ENCODE results near the gene ECEL1.
"Not testable (repeated sequence)": the region's sequence is repeated elsewhere in the genome, so short reads cannot be mapped to it uniquely, and the experiment has no call there.

ECEL1 gene

DNA sequence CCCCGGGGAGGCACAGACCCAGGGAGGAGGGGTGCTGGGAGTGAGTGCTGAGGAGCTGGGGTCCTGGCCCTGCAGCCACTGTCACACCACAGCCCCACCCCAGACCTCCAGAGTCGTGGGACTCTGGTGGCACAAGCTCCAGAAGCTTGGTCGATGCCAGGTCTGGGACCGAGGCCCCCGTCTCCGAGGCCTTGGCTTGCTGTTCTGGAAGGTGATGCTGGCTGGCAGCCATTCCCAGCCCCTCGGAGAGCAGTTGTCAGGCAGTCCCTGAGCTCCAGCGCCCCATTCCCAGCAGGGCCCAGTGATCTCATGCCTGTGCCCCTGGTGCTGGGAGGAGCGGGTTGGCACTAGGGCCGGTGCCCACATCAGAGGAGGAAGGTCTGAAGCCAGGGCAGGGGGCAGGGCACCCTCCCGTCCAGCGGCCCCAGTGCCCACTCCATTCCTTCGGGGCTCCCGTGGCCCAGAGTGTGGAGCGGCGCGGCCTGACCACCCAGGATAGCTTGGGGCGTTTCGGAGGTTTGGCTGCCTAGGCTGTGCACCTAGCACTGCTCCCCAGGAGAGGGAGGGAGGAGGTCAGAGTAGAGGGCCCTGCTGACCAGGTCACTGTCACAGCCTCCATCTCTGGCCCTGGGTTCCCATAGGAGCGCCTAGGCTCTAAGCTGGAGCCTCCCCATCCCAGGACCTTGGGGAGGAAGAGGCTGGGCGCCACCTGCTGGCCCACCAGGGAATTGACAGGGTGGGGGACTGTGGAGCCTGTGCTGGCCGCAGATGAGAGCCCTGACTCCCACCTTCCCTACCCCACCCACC lies 48.5 kb downstream of the ECEL1 start:
- H3K27ac ChIP-seq (ENCODE audit: low read depth, low read length) = no peak overlapping the region
- no peaks in the 10 kb centered on the region for H3K27me3 ChIP-seq (ENCODE audit: insufficient read depth, low read length)
- H3K4me1 ChIP-seq (ENCODE audit: control insufficient read depth, insufficient read depth, low read length, unreplicated experiment) = no peaks in the 10 kb centered on the region
- H3K79me2 ChIP-seq (ENCODE audit: control insufficient read depth, insufficient read depth, low read length, unreplicated experiment) = no peaks in the 10 kb centered on the region
- H2AFZ ChIP-seq (ENCODE audit: low read length, unreplicated experiment) = no peak overlapping the region
- no peaks in the 10 kb centered on the region for H3K36me3 ChIP-seq (ENCODE audit: insufficient read depth, low read length)
- H3K4me3 ChIP-seq (ENCODE audit: low read depth, low read length) = no peak overlapping the region

DNA sequence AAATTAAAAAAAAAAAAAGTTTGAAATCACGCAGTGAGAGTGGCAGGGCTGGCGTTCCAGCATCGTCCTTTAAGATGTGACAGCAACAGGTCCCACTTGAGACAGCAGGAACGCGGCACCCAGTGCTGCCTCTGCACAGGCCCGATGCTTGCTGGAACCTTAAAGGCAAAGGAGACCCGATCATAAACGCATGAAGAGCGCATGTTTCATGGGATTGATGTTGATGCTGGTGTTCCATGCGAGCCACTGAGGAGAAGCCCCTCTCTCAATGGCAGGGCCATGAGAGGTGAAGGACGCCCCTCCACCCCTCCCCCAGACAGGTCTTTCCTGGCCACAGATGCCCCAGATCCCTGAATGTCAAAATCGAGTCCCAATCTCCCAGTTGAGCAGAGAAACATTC lies 49.5 kb downstream of the ECEL1 start:
- H3K79me2 ChIP-seq (ENCODE audit: control insufficient read depth, insufficient read depth, low read length, unreplicated experiment) = no peaks in the 10 kb centered on the region
- H3K36me3 ChIP-seq (ENCODE audit: insufficient read depth, low read length) = no peaks in the 10 kb centered on the region
- H3K27ac ChIP-seq (ENCODE audit: low read depth, low read length) = no peak overlapping the region
- no peaks in the 10 kb centered on the region for H3K4me1 ChIP-seq (ENCODE audit: control insufficient read depth, insufficient read depth, low read length, unreplicated experiment)
- no peak overlapping the region for H2AFZ ChIP-seq (ENCODE audit: low read length, unreplicated experiment)
- H3K4me3 ChIP-seq (ENCODE audit: low read depth, low read length) = no peak overlapping the region
- no peaks in the 10 kb centered on the region for H3K27me3 ChIP-seq (ENCODE audit: insufficient read depth, low read length)

GRCh38 chr2:232437195-232437571 lies 50.5 kb downstream of the ECEL1 start:
- Histone ChIP-seq H2AFZ (ENCODE audit: low read length, unreplicated experiment) (no peak overlapping the region), H3K36me3 (ENCODE audit: insufficient read depth, low read length) (no peaks in the 10 kb centered on the region), H3K4me3 (ENCODE audit: low read depth, low read length) (no peak overlapping the region)

GRCh38 chr2:232436381-232437194 lies 51.0 kb downstream of the ECEL1 start:
- H2AFZ ChIP-seq (ENCODE audit: low read length, unreplicated experiment) = no peak overlapping the region
- H3K4me3 ChIP-seq (ENCODE audit: low read depth, low read length) = no peak overlapping the region
- no peaks in the 10 kb centered on the region for H3K27me3 ChIP-seq (ENCODE audit: insufficient read depth, low read length)
- H3K79me2 ChIP-seq (ENCODE audit: control insufficient read depth, insufficient read depth, low read length, unreplicated experiment) = no peaks in the 10 kb centered on the region
- H3K4me1 ChIP-seq (ENCODE audit: control insufficient read depth, insufficient read depth, low read length, unreplicated experiment) = no peaks in the 10 kb centered on the region
- H3K36me3 ChIP-seq (ENCODE audit: insufficient read depth, low read length) = no peaks in the 10 kb centered on the region
- H3K27ac ChIP-seq (ENCODE audit: low read depth, low read length) = no peak overlapping the region

More at GRCh38 chr2:232437195-232437571, 50.5 kb downstream of the ECEL1 start:
- H3K79me2 ChIP-seq (ENCODE audit: control insufficient read depth, insufficient read depth, low read length, unreplicated experiment) = no peaks in the 10 kb centered on the region
- H3K4me1 ChIP-seq (ENCODE audit: control insufficient read depth, insufficient read depth, low read length, unreplicated experiment) = no peaks in the 10 kb centered on the region
- H3K27me3 ChIP-seq (ENCODE audit: insufficient read depth, low read length) = no peaks in the 10 kb centered on the region
- H3K27ac ChIP-seq (ENCODE audit: low read depth, low read length) = no peak overlapping the region

DNA sequence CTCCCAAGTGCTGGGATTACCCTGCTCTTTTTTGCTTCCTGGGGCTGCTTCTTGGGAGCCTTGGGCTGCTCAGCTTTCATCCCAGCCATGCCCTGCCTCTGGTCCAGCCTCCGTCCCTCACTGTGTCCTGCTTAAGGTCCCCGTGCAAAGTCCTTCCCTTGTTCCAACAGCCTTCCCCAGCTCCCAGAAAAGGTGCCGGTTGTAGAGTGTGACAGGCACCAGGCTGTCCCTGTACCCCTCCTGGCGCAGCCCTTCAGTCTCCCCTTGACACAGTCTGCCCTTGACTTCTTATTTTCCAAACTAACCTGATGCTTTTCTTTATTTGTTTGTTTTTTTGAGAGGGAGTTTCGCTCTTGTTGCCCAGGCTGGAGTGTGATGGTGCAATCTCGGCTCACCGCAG lies 51.8 kb downstream of the ECEL1 start:
- Histone ChIP-seq H3K4me3 (ENCODE audit: low read depth, low read length) (no peak overlapping the region), H3K79me2 (ENCODE audit: control insufficient read depth, insufficient read depth, low read length, unreplicated experiment) (no peaks in the 10 kb centered on the region), H2AFZ (ENCODE audit: low read length, unreplicated experiment) (no peak overlapping the region), H3K4me1 (ENCODE audit: control insufficient read depth, insufficient read depth, low read length, unreplicated experiment) (no peaks in the 10 kb centered on the region), H3K36me3 (ENCODE audit: insufficient read depth, low read length) (no peaks in the 10 kb centered on the region), H3K27me3 (ENCODE audit: insufficient read depth, low read length) (no peaks in the 10 kb centered on the region), H3K27ac (ENCODE audit: low read depth, low read length) (no peak overlapping the region)

- Histone ChIP-seq H3K36me3 (ENCODE audit: insufficient read depth, low read length) (no peaks in the 10 kb centered on the region), H3K79me2 (ENCODE audit: control insufficient read depth, insufficient read depth, low read length, unreplicated experiment) (no peaks in the 10 kb centered on the region), H2AFZ (ENCODE audit: low read length, unreplicated experiment) (no peak overlapping the region), H3K4me3 (ENCODE audit: low read depth, low read length) (no peak overlapping the region), H3K27ac (ENCODE audit: low read depth, low read length) (no peak overlapping the region), H3K27me3 (ENCODE audit: insufficient read depth, low read length) (no peaks in the 10 kb centered on the region), H3K4me1 (ENCODE audit: control insufficient read depth, insufficient read depth, low read length, unreplicated experiment) (no peaks in the 10 kb centered on the region)
These were observed 52.3 kb downstream of the ECEL1 start for GRCh38 chr2:232435375-232435648.

DNA sequence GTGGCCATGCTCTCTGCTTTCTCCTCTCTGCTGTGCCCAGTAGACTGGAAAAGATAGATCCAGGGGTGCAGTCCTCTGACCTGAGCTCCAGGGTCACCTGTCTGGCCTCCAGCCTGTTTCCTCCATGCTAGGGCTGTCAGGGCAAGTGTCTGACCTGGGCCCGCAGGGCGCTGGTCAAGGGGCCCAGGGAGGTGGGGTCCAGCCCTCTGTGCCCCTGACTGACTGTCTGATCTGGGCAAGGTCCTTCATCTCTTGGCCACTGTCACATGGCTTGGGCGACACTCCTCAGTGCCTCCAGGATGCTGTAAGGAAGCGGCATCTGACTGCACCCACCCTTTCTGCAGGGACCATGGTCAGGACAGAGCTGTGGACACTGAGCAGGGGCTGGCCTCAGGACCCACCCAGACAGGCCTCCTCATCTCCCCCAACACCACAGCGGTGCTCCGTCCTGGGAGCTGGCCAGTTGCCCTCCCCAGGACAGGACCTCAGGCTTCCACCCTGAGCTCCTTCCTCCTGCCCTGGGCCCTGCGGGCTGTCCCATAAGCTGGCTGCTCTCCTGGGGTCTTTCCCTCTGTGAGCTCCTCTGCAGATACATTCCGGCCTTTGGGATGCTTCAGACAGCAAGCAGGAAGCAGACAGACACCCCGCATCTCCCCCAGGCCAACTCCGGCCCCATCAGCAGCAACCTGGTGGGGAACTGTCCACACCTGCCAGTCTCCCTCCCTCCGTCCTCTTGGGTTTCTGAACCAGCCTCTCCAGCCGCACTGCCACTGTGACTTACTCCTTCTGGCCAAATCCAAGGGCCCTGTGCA lies 52.9 kb downstream of the ECEL1 start:
- Histone ChIP-seq H3K4me1 (ENCODE audit: control insufficient read depth, insufficient read depth, low read length, unreplicated experiment) (no peaks in the 10 kb centered on the region), H3K27ac (ENCODE audit: low read depth, low read length) (no peak overlapping the region), H3K4me3 (ENCODE audit: low read depth, low read length) (no peak overlapping the region), H3K79me2 (ENCODE audit: control insufficient read depth, insufficient read depth, low read length, unreplicated experiment) (no peaks in the 10 kb centered on the region), H3K27me3 (ENCODE audit: insufficient read depth, low read length) (no peaks in the 10 kb centered on the region), H2AFZ (ENCODE audit: low read length, unreplicated experiment) (no peak overlapping the region), H3K36me3 (ENCODE audit: insufficient read depth, low read length) (no peaks in the 10 kb centered on the region)

DNA sequence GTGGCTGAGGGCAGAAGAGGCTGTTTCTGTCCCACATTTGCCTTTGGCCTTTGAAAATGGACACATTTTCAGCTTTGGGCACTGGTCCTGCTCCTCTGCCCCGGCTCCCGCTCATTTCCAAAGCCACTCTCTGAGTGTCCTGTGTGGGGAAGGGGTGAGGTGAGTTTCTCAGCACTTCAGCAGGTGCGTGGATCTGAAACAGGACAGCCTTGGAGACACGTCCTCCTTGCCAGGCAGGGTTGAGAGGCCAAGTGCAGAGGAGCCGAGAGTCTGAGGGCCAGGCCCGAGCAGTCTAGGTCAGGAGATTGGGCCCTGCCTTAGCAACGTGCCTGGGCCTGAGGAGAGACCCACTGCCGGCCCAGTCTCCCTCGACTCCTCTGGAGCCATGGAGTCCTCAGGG lies 53.5 kb downstream of the ECEL1 start:
- Histone ChIP-seq H3K79me2 (ENCODE audit: control insufficient read depth, insufficient read depth, low read length, unreplicated experiment) (no peaks in the 10 kb centered on the region), H2AFZ (ENCODE audit: low read length, unreplicated experiment) (no peak overlapping the region), H3K27ac (ENCODE audit: low read depth, low read length) (no peak overlapping the region), H3K36me3 (ENCODE audit: insufficient read depth, low read length) (no peaks in the 10 kb centered on the region), H3K27me3 (ENCODE audit: insufficient read depth, low read length) (no peaks in the 10 kb centered on the region), H3K4me3 (ENCODE audit: low read depth, low read length) (no peak overlapping the region), H3K4me1 (ENCODE audit: control insufficient read depth, insufficient read depth, low read length, unreplicated experiment) (no peaks in the 10 kb centered on the region)

DNA sequence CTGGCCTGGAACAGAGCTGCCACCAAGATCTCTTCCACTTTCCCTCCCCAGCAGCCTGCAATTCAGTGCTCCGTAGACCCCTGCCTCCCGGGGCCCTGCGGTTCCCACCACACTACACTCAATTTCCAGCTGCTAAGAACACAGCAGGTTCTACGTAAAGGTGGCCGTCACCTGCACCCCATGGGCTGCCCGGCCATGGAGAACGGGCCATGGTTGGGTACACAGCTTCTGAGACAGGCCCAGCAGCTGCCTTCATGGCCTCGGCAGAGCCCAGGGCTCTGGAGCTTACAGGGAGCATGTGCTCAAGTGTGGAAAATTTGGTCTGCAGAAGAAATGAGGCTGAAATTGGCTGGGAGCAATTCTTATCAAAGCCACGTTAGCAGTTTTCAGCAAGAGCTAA lies 54.0 kb downstream of the ECEL1 start:
- not testable (repeated sequence) for H3K27me3 ChIP-seq (ENCODE audit: insufficient read depth, low read length); H3K27ac ChIP-seq (ENCODE audit: low read depth, low read length); H2AFZ ChIP-seq (ENCODE audit: low read length, unreplicated experiment); H3K4me3 ChIP-seq (ENCODE audit: low read depth, low read length); H3K4me1 ChIP-seq (ENCODE audit: control insufficient read depth, insufficient read depth, low read length, unreplicated experiment); H3K79me2 ChIP-seq (ENCODE audit: control insufficient read depth, insufficient read depth, low read length, unreplicated experiment); H3K36me3 ChIP-seq (ENCODE audit: insufficient read depth, low read length)

- H2AFZ ChIP-seq (ENCODE audit: low read length, unreplicated experiment) = no peak overlapping the region
- H3K27ac ChIP-seq (ENCODE audit: low read depth, low read length) = no peak overlapping the region
- H3K36me3 ChIP-seq (ENCODE audit: insufficient read depth, low read length) = no peaks in the 10 kb centered on the region
- no peaks in the 10 kb centered on the region for H3K79me2 ChIP-seq (ENCODE audit: control insufficient read depth, insufficient read depth, low read length, unreplicated experiment)
- no peaks in the 10 kb centered on the region for H3K27me3 ChIP-seq (ENCODE audit: insufficient read depth, low read length)
- H3K4me3 ChIP-seq (ENCODE audit: low read depth, low read length) = no peak overlapping the region
- no peaks in the 10 kb centered on the region for H3K4me1 ChIP-seq (ENCODE audit: control insufficient read depth, insufficient read depth, low read length, unreplicated experiment)
These were observed 54.9 kb downstream of the ECEL1 start for GRCh38 chr2:232432598-232433184.

Measured in ACC112 (cell line).